T-helper 2 cell (primary cell): ENCODE data around the gene KRT83.

Experiments used
- DNase-seq, 5 experiments: peaks; one replicate each; pipeline versions ENCODE4 v3.0.0 to v3.0.0-alpha.2; 2012 to 2022

KRT83 gene

GRCh38 chr12:52285172-52285745, 35.9 kb downstream of the KRT83 start:
- no peak for DNase-seq

- DNase-seq = no peak
Measured at GRCh38 chr12:52284562-52285171, 36.5 kb downstream of the KRT83 start.

- no peak for DNase-seq
Measured at GRCh38 chr12:52280796-52281560, 40.2 kb downstream of the KRT83 start.

GRCh38 chr12:52280319-52280795, 40.8 kb downstream of the KRT83 start:
- DNase-seq = no peak

- DNase-seq = no peak
Measured at GRCh38 chr12:52279422-52280318, 41.5 kb downstream of the KRT83 start.

- peak; percentile 23 to 67 (median 50) for DNase-seq
Measured at GRCh38 chr12:52278575-52279421, 42.4 kb downstream of the KRT83 start.

DNA sequence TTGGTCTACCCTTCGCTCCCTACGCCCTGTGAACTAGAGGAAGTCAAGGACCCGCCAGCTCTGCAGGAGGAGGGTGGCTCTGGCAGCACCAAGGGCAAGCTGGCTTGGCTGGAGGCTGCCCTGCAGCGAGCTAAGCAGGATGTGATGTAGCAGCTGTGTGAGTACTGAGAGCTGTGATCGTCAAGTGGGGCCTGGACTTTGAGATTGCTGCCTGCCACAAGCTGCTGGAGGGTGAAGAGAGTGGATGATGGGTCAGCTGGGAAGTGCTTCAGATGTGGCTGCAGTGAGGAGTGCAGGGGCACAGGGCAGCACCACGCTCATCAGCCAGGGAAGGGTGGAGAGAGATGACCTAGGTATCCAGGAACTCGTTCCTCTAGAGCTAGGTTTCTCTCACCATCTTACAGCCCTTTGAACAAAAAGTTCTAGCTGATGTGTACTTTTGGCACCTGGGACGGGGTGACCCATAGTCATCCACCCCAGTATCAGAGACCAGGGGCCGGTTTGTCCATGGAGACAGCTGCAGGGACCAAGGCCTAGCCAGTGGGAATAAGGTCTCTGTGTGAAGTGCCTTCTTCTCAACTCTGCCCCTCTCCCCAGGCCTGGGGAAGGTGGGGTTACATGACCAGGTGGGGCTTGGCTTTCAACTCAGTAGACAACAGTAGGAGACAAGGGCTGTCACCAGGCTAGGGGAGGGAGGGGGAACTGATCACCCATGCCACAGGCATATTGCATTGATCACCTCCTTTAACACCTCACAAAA, 43.5 kb downstream of the KRT83 start:
- DNase-seq = no peak

GRCh38 chr12:52275686-52276085, 45.5 kb downstream of the KRT83 start:
- DNase-seq = no peak

DNA sequence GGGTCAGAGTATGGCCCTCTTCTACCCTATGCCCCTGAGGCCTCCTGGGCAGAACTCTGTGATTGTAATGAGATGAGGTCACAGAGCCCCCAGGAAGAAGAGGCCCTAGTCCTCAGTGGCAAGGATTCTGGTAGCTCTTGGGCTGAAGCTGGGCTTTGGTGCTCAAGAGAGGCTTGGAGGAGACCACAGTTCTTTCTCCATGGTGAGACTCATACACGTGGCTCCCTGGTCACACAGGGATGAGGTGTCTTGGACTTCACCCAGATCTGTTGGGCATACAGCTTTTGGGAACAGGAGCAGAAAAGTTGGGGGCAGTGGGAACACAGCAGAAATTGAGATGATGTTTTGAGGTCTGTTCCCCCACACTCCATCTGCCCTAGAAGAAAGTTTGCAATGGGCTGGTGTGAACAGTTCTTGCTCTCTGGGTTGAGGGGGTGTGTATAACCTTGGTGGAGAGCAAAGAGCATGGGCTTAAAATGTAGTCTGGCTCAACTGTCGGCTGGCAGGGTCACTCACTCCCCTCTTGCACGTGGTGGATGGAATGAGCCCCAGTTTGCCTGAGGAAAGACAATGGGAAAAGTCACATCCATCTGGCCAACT, 46.6 kb downstream of the KRT83 start, which contains the start of gene KRT86:
KRT86 (plus strand) TSS at position 125 of the 600 bp plus-strand sequence. CDS start 27,272 bp downstream, outside the sequence.
- no peak for DNase-seq

- no peak for DNase-seq
Measured at GRCh38 chr12:52271158-52271557, 50.0 kb downstream of the KRT83 start.

DNA sequence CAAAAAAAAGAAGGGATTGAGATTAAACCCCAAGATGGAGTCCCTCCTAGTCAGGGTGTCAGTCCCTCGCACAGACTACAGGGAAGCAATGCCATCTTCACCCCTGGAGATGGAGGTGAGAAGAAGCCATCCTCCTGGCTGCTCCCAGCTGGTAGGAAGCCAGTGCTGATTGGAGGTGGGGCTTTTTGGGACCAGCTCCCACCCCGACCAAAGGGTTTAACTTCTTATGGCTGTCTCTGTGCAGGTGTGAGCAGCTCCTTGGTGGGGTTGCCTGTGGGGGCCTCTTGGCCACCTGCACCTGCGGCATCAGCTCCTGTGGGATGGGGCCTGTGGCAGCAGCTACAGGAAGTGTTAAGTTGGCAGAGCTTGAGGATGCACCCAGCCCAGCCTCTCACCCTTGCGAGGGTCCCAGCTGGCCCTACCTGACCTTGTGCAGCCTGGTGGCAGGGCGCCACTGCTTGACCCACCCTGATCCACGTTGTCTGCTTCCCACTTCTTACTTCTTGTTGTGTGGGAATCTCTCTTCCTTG, 50.6 kb downstream of the KRT83 start:
- no peak for DNase-seq

DNA sequence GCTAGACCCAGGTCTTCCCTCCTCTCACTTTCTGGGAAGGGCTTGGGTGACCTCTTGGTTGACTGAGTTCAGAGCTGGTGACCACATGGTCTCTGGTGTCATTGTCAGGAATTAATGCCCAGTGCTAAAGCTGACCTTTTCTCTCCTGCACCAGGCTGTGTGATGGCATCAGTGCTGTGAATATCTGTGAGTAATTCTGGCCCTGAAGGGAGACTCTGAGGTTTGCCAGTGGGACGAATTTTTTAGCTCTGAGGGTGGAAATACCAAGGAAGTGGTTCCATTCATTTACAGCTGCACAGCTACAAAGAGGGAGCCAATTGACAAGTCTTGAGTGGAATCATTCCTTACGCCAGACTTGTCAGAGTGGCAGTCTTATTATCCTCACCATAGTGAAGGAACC, 53.0 kb downstream of the KRT83 start:
- DNase-seq = no peak

DNA sequence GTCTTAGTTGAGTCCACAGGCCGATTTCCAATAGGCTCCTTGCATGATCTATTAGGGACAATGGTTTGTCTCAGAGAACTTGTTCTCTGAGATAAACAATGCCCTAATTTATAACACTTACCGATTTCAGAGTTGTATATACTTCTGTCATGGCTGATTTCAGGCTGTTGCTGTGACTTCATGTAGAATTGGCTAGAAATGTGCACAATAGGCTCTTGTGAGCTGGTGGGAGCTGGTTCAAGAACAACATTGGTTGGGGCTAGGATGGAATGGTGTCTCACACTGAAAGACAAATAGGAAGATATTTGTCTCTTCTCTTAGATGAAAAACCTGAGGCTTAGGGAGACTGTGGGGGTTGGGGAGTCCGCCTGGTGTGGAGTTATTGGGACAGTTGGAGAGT, 53.5 kb downstream of the KRT83 start:
- DNase-seq = no peak

- no peak for DNase-seq
Measured at GRCh38 chr12:52267266-52267665, 53.9 kb downstream of the KRT83 start.

- no peak for DNase-seq
Measured at GRCh38 chr12:52266514-52266913, 54.7 kb downstream of the KRT83 start.

DNA sequence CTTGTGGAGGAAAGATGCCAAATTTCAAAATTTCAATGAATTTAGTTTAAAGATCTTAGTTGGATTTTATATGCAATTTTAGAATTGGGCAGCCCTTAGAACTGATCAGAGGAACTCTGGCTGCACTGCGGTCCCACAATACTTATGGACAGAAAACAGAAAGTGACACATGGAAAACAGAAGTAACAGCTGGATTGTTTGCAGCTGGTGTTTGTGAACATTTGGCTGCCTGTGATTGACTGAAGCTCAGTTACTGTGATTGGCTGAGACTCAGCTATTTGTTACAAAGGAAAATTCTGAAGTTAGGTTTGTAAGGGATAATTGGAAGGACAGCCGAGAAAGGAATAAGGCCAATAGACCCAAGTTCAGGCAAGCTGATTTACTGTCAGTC, 56.8 kb downstream of the KRT83 start:
- DNase-seq = no peak
